Choroid plexus epithelial cell (primary cell): ENCODE measurements around the gene RNF144A.

Experiments
- DNase-seq: peaks from one replicate; pipeline ENCODE4 v3.0.0-alpha.2; 2010; ENCODE audit warnings: low read depth
- H3K4me3 ChIP-seq: 2 replicates; pipeline ENCODE4 v1.5.1; 2011; ENCODE audit warnings: low read depth, mild to moderate bottlenecking, control low read depth, low read length, moderate library complexity
- CTCF ChIP-seq: conservative IDR thresholded peaks from 2 replicates; pipeline ENCODE4 v1.5.1; 2011; ENCODE audit warnings: low read depth, mild to moderate bottlenecking, control low read depth, inconsistent platforms, low read length, moderate library complexity

The RNF144A gene

GRCh38 chr2:7019191-7019590 lies 102.0 kb downstream of the RNF144A start:
- H3K4me3 ChIP-seq: no peak overlapping the region
- DNase-seq: no peak
- TF ChIP-seq CTCF: no peak

DNA sequence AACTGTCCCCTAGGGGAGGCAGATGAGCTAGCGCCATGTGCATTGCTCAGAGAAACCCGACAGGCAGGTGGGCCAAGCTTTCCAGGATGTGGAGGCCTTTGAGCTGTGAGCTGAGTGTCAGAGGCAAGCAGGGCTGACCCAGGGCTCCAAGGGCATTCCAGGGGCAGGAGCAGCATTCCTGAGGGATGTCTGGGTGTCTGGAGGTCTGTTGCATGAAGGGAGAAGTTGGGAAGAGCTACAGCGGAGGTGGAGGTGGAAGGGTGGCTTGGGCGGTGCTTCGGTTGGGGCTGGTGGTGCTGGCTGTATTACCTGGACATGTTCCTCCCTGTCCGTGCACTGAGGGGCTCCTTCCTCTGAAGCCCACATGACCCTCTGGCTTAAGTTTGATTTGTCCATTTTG lies 102.8 kb downstream of the RNF144A start:
- TF ChIP-seq CTCF: no peak
- H3K4me3 ChIP-seq: no peak overlapping the region
- no peak for DNase-seq

DNA sequence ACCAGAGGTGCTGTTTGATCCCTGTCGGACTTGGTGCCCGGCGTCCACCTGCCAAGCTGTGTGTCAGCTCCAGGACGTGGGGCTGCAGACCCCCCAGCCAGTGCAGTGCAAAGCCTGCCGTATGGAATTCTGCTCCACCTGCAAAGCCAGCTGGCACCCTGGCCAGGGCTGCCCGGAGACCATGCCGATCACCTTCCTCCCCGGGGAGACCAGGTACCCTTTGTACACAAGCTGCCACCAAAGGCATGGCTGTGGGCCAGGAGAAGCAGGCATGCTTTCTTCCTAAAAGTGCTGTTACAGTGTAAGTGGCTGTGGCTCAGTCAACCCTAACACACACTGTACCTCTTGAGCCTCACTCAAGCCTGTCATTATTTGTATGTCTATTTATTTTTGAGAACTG lies 103.3 kb downstream of the RNF144A start:
- no peak for DNase-seq
- TF ChIP-seq CTCF: no peak
- H3K4me3 ChIP-seq: no peak overlapping the region

- no peak for DNase-seq
- no peak for TF ChIP-seq CTCF
- H3K4me3 ChIP-seq: no peak overlapping the region
These were observed 103.8 kb downstream of the RNF144A start for GRCh38 chr2:7020939-7021470.

DNA sequence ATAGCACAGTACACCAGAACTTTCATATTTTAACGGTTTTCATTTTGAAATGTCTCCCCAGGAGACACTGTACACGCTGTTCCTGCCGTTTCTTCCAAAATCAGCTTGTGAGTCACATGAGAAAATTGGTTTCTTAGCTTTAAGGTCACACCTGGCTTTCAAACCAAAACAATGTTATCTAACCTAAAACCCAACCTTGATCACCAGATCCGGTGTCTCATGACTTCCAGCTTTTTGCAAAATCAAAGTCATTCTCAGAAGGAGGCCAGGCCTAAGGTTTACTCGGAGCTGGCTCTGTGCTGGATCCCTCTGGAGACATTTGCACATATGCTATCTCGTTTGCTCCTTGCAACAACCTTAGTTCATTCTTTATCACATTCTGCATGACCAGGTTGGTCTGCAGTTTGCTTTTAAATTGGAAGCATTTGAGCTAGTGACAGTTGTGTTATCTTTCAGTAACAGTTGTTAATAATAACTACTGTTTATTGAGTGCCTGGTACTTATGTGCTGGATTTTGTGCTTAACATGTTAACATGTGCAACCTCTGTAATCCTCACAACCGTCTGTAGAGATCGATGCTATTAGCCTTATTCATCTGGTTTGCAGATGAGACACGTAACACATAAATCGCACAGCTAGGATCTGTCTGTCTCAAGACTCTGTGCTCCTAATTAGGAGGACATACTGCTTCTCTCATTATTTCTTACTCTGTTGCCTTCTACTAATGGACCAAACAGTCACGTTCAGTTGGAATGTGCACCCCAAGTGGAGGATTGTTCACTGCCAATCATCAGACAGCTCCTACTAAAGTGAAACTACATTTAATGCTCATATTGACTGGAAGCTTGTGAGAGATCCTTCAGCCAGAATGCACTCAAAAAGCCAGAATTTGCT lies 105.5 kb downstream of the RNF144A start:
- TF ChIP-seq CTCF: no peak
- no peak overlapping the region for H3K4me3 ChIP-seq
- peak; percentile 94 for DNase-seq

- TF ChIP-seq CTCF: no peak
- peak; percentile 90 for DNase-seq
- no peak overlapping the region for H3K4me3 ChIP-seq
These were observed 106.3 kb downstream of the RNF144A start for GRCh38 chr2:7023542-7023941.

- H3K4me3 ChIP-seq: no peak overlapping the region
- TF ChIP-seq CTCF: peak; percentile 4
- DNase-seq: no peak
These were observed 107.0 kb downstream of the RNF144A start for GRCh38 chr2:7024261-7024660.
